Peyer's patch (tissue), 4 donors: ENCODE measurements around the gene ACSS1.

Source experiments
- POLR2A ChIP-seq, 2 donors: fragments of 450-650 bp; IDR thresholded peaks; one replicate each; pipeline ENCODE4 v1.5.1; 2017; ENCODE audit warnings: antibody characterized with exemption in 2 of 2, mild to moderate bottlenecking in 2 of 2, moderate library complexity in 2 of 2
- TF ChIP-seq, protein P1 (sequence below), 6 experiments: fragments of 450-650 bp in 4 of 6; fragments of 200-600 bp in 2 of 6; sonication (generic) in 1 of 6; IDR thresholded peaks; one replicate each; pipeline ENCODE4 v1.5.1; 2017 to 2019; ENCODE audit warnings: antibody characterized with exemption in 6 of 6, mild to moderate bottlenecking in 3 of 6, moderate library complexity in 1 of 6

DNA sequence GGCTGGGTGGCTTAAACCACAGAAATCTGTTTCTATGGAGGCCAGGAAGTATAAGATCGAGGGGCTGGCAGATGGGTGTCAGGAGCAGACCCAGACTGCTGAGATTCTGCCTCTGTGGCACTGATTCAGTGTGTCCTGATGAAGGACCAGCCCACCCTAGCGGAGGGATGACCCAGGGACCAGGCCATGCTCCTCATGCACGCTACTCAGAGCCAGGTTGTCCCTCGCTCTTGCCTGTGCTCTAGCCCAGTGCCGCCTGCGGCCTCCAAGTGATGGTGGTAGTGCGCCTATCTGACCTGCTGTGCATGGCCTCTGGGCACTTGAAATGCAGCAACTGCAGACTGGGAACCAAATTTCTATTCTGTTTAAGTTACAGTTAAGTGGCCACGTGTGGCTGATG, 52.3 kb downstream of the ACSS1 start:
- TF ChIP-seq, protein P1, sequence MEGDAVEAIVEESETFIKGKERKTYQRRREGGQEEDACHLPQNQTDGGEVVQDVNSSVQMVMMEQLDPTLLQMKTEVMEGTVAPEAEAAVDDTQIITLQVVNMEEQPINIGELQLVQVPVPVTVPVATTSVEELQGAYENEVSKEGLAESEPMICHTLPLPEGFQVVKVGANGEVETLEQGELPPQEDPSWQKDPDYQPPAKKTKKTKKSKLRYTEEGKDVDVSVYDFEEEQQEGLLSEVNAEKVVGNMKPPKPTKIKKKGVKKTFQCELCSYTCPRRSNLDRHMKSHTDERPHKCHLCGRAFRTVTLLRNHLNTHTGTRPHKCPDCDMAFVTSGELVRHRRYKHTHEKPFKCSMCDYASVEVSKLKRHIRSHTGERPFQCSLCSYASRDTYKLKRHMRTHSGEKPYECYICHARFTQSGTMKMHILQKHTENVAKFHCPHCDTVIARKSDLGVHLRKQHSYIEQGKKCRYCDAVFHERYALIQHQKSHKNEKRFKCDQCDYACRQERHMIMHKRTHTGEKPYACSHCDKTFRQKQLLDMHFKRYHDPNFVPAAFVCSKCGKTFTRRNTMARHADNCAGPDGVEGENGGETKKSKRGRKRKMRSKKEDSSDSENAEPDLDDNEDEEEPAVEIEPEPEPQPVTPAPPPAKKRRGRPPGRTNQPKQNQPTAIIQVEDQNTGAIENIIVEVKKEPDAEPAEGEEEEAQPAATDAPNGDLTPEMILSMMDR (IDR thresholded peaks at IDR 0.05) = no peak
- TF ChIP-seq POLR2A (IDR thresholded peaks at IDR 0.05) = no peak
